RWPE2 (cell line): ENCODE data around the gene ELMOD3.

Experiments
- ATAC-seq: fragments of 200-7000 bp; cut with Tn5 transposase; 3 replicates; pipeline ENCODE4 v1.9.1; 2021; ENCODE audit warnings: low read depth
- DNase-seq: peaks from one replicate; pipeline ENCODE4 v3.0.0-alpha.2; 2020; ENCODE audit warnings: low spot score
- H3K27ac ChIP-seq: fragments of 450-650 bp; 2 replicates; pipeline ENCODE4 v1.5.1; 2017; ENCODE audit warnings: mild to moderate bottlenecking; ENCODE audit not compliant: poor library complexity, severe bottlenecking
- H3K27me3 ChIP-seq: fragments of 250-450 bp; sonication (Bioruptor Pico); 2 replicates; pipeline ENCODE4 v1.5.1; 2021; ENCODE audit warnings: mild to moderate bottlenecking, moderate library complexity; ENCODE audit not compliant: insufficient read depth, poor library complexity, severe bottlenecking
- H3K36me3 ChIP-seq: fragments of 250-450 bp; sonication (Bioruptor Pico); 2 replicates; pipeline ENCODE4 v1.5.1; 2020; ENCODE audit warnings: low read depth, mild to moderate bottlenecking, moderate library complexity
- H3K4me1 ChIP-seq: fragments of 250-450 bp; sonication (Bioruptor Pico); 2 replicates; pipeline ENCODE4 v1.5.1; 2021; ENCODE audit warnings: mild to moderate bottlenecking, moderate library complexity; ENCODE audit not compliant: insufficient read depth, poor library complexity, severe bottlenecking
- H3K4me3 ChIP-seq: fragments of 250-450 bp; sonication (Bioruptor Pico); 2 replicates; pipeline ENCODE4 v1.5.1; 2021; ENCODE audit warnings: mild to moderate bottlenecking, moderate library complexity; ENCODE audit not compliant: severe bottlenecking
- H3K9me3 ChIP-seq: fragments of 250-450 bp; sonication (Bioruptor Pico); 2 replicates; pipeline ENCODE4 v1.5.1; 2021; ENCODE audit warnings: mild to moderate bottlenecking, moderate library complexity; ENCODE audit not compliant: severe bottlenecking
- CTCF ChIP-seq: fragments of 450-650 bp; IDR thresholded peaks from one replicate; pipeline ENCODE4 v1.5.1; 2017; ENCODE audit warnings: mild to moderate bottlenecking, moderate library complexity; ENCODE audit not compliant: poor library complexity, severe bottlenecking

Gene ELMOD3

GRCh38 chr2:85418132-85419008 lies 63.8 kb downstream of the ELMOD3 start, which contains the start of gene SH2D6:
TSS of gene SH2D6 (plus strand) at chr2:85418714. CDS start at chr2:85429466, 10,752 bp downstream.
- no peak for TF ChIP-seq CTCF
- peak within 1 kb of the TSS; percentile 94 for H3K27ac ChIP-seq
- peaks cover 19% of the 10 kb centered on the region for H3K4me1 ChIP-seq
- H3K4me3 ChIP-seq: peak within 1 kb of the TSS; percentile 41
- H3K27me3 ChIP-seq: no peaks in the 10 kb centered on the region
- H3K9me3 ChIP-seq: no peaks in the 10 kb centered on the region
- H3K36me3 ChIP-seq: no peaks in the 10 kb centered on the region
- no peak for DNase-seq
- peak; percentile 71 for ATAC-seq

GRCh38 chr2:85419009-85419675 lies 64.6 kb downstream of the ELMOD3 start:
- DNase-seq: no peak
- H3K27ac ChIP-seq: peak overlapping the region; percentile 94
- peaks cover 19% of the 10 kb centered on the region for H3K4me1 ChIP-seq

GRCh38 chr2:85420536-85421259 lies 66.1 kb downstream of the ELMOD3 start:
- no peaks in the 10 kb centered on the region for H3K9me3 ChIP-seq
- peaks cover 19% of the 10 kb centered on the region for H3K4me1 ChIP-seq
- DNase-seq: no peak
- peak overlapping the region; percentile 94 for H3K27ac ChIP-seq
- no peak overlapping the region for H3K4me3 ChIP-seq
- TF ChIP-seq CTCF: peak; percentile 99
- ATAC-seq: peak; percentile 39
- H3K36me3 ChIP-seq: no peaks in the 10 kb centered on the region
- H3K27me3 ChIP-seq: no peaks in the 10 kb centered on the region

More at GRCh38 chr2:85419009-85419675, 64.6 kb downstream of the ELMOD3 start:
- Histone ChIP-seq H3K9me3 (no peaks in the 10 kb centered on the region), H3K4me3 (peak overlapping the region; percentile 41), H3K36me3 (no peaks in the 10 kb centered on the region), H3K27me3 (no peaks in the 10 kb centered on the region)
- ATAC-seq: no peak
- TF ChIP-seq CTCF: no peak

- H3K27me3 ChIP-seq: no peaks in the 10 kb centered on the region
- ATAC-seq (peak; percentile 76), DNase-seq (no peak)
- H3K36me3 ChIP-seq: no peaks in the 10 kb centered on the region
- no peak overlapping the region for H3K4me3 ChIP-seq
- peak overlapping the region; percentile 94 for H3K27ac ChIP-seq
- peaks cover 19% of the 10 kb centered on the region for H3K4me1 ChIP-seq
- no peak for TF ChIP-seq CTCF
- H3K9me3 ChIP-seq: no peaks in the 10 kb centered on the region
These were observed 66.9 kb downstream of the ELMOD3 start for GRCh38 chr2:85421260-85422071.
